ENCODE measurements around the gene NPM1.
"Not testable (repeated sequence)": the region's sequence is repeated elsewhere in the genome, so short reads cannot be mapped to it uniquely, and the experiment has no call there.

Gene NPM1

DNA sequence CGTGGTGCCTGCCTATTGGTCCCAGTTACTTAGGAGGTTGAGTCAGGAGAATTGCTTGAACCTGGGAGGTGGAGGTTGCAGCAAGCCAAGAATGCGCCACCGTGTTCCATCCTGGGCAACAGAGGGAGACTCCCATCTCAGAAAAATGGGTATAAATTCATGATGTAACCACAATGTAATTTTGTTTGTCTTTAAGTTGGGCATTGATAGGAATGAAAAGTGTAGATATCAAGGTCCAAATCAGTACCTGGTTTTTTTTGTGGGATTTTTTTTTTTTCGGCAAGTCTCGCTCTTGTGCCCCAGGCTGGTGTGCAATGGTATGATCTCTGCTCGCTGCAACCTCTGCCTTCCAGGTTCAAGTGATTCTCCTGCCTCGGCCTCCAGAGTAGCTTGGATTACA lies 7.4 kb downstream of the NPM1 start:
- no peak for TF ChIP-seq CTCF (IDR thresholded peaks at IDR 0.05; ENCODE audit: control insufficient read depth, extremely low read depth, insufficient read depth)
- H3K4me3 ChIP-seq (ENCODE audit: low read depth, low read length), result no peak overlapping the region
- DNase-seq (ENCODE audit: low read depth), result no peak

DNA sequence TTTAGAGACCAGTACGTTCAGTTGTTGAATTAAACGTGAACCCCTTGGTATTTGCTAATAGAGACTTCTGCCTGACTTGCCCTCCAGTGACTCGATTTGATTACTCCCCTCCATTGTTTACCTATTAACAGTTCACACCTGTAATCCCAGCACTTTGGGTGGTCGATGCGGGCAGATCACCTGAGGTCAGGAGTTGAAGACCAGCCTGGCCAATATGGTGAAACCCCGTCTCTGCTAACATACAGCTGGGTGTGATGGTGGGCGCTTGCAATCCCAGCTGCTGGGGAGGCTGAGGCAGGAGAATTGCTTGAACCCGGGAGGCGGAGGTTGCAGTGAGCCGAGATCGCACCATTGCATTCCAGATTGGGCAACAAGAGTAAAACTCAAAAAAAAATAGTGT lies 8.9 kb downstream of the NPM1 start:
- DNase-seq (ENCODE audit: low read depth); H3K4me3 ChIP-seq (ENCODE audit: low read depth, low read length): not testable (repeated sequence)

- no peak for TF ChIP-seq CTCF (IDR thresholded peaks at IDR 0.05; ENCODE audit: control insufficient read depth, extremely low read depth, insufficient read depth)
- H3K4me3 ChIP-seq (ENCODE audit: low read depth, low read length), result no peak overlapping the region
- no peak for DNase-seq (ENCODE audit: low read depth)
These were observed 9.5 kb downstream of the NPM1 start for GRCh38 chr5:171397190-171397589.

- H3K4me3 ChIP-seq (ENCODE audit: low read depth, low read length), result no peak overlapping the region
- TF ChIP-seq CTCF (IDR thresholded peaks at IDR 0.05; ENCODE audit: control insufficient read depth, extremely low read depth, insufficient read depth), result no peak
- DNase-seq (ENCODE audit: low read depth), result no peak
These were observed 9.9 kb downstream of the NPM1 start for GRCh38 chr5:171397599-171397998.

DNA sequence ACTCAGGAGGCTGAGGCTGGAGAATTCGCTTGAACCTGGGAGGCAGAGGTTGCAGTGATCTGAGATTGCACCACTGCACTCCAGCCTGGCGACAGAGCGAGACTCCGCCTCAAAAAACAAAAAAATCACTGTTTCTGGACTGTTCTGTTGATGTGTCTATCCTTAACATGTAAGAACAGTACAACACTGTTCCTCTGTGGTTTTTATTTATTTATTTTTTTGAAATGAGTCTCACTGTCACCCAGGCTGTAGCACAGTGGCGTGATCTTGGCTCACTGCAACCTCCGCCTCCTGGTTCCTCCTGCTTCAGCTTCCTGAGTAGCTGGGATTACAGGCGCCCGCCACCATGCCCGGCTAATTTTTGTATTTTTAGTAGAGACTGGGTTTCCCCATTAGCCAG lies 11.0 kb downstream of the NPM1 start:
- not testable (repeated sequence) for H3K4me3 ChIP-seq (ENCODE audit: low read depth, low read length)

GRCh38 chr5:171400169-171400568 lies 12.5 kb downstream of the NPM1 start:
- TF ChIP-seq CTCF (IDR thresholded peaks at IDR 0.05; ENCODE audit: control insufficient read depth, extremely low read depth, insufficient read depth), result no peak
- DNase-seq (ENCODE audit: low read depth), result no peak

More for the DNA sequence above, 11.0 kb downstream of the NPM1 start:
- not testable (repeated sequence) for DNase-seq (ENCODE audit: low read depth)

GRCh38 chr5:171401167-171401947 lies 13.7 kb downstream of the NPM1 start:
- TF ChIP-seq CTCF (IDR thresholded peaks at IDR 0.05; ENCODE audit: control insufficient read depth, extremely low read depth, insufficient read depth), result no peak
- DNase-seq (ENCODE audit: low read depth), result no peak
- H3K4me3 ChIP-seq (ENCODE audit: low read depth, low read length), result no peak overlapping the region

More at GRCh38 chr5:171400169-171400568, 12.5 kb downstream of the NPM1 start:
- no peak overlapping the region for H3K4me3 ChIP-seq (ENCODE audit: low read depth, low read length)

GRCh38 chr5:171402751-171403150 lies 15.1 kb downstream of the NPM1 start:
- not testable (repeated sequence) for H3K4me3 ChIP-seq (ENCODE audit: low read depth, low read length); DNase-seq (ENCODE audit: low read depth)
